ENCODE data around the gene ST6GAL1. TPM values are rescaled to one million over a fixed set of nuclear protein-coding genes. Genes with fewer than 3 reads are reported as not detected.

Gene ST6GAL1
- total RNA-seq, 1 donor from 2014 or later, result 72.7 TPM

GRCh38 chr3:186960347-186960746 lies 30.0 kb downstream of the ST6GAL1 start:
- H3K9me3 ChIP-seq, result no peaks in the 10 kb centered on the region
- no peak overlapping the region for H3K27ac ChIP-seq
- H3K27me3 ChIP-seq (ENCODE audit: low read depth), result no peaks in the 10 kb centered on the region
- H3K36me3 ChIP-seq, result peaks cover 14% of the 10 kb centered on the region
- intact Hi-C loops (cut with DNase I), result no loop called here
- H3K4me1 ChIP-seq, result peaks cover 15% of the 10 kb centered on the region
- DNase-seq (no peak), ATAC-seq (peak in 1 of 2 donors; percentile 35)
- H3K4me3 ChIP-seq, result no peak overlapping the region
- TF ChIP-seq, protein P1, sequence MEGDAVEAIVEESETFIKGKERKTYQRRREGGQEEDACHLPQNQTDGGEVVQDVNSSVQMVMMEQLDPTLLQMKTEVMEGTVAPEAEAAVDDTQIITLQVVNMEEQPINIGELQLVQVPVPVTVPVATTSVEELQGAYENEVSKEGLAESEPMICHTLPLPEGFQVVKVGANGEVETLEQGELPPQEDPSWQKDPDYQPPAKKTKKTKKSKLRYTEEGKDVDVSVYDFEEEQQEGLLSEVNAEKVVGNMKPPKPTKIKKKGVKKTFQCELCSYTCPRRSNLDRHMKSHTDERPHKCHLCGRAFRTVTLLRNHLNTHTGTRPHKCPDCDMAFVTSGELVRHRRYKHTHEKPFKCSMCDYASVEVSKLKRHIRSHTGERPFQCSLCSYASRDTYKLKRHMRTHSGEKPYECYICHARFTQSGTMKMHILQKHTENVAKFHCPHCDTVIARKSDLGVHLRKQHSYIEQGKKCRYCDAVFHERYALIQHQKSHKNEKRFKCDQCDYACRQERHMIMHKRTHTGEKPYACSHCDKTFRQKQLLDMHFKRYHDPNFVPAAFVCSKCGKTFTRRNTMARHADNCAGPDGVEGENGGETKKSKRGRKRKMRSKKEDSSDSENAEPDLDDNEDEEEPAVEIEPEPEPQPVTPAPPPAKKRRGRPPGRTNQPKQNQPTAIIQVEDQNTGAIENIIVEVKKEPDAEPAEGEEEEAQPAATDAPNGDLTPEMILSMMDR (IDR thresholded peaks at IDR 0.05), result no peak

- no peak for DNase-seq
- TF ChIP-seq, protein P1 (IDR thresholded peaks at IDR 0.05), result no peak
- H3K4me1 ChIP-seq, result no peaks in the 10 kb centered on the region
- H3K4me3 ChIP-seq, result no peak overlapping the region
- H3K9me3 ChIP-seq, result no peaks in the 10 kb centered on the region
- intact Hi-C loops (cut with DNase I), result no loop called here
- no peaks in the 10 kb centered on the region for H3K27me3 ChIP-seq (ENCODE audit: low read depth)
- ATAC-seq, result no peak
- H3K27ac ChIP-seq, result no peak overlapping the region
- peaks cover 29% of the 10 kb centered on the region for H3K36me3 ChIP-seq
These were observed 32.1 kb downstream of the ST6GAL1 start for GRCh38 chr3:186962445-186962844.

GRCh38 chr3:186963636-186964035 lies 33.3 kb downstream of the ST6GAL1 start:
- peaks cover 29% of the 10 kb centered on the region for H3K36me3 ChIP-seq
- no peaks in the 10 kb centered on the region for H3K4me1 ChIP-seq
- H3K4me3 ChIP-seq, result no peak overlapping the region
- no peaks in the 10 kb centered on the region for H3K9me3 ChIP-seq
- DNase-seq (no peak), ATAC-seq (no peak)
- TF ChIP-seq, protein P1 (IDR thresholded peaks at IDR 0.05), result no peak
- intact Hi-C loops (cut with DNase I), result no loop called here
- H3K27me3 ChIP-seq (ENCODE audit: low read depth), result no peaks in the 10 kb centered on the region
- no peak overlapping the region for H3K27ac ChIP-seq

DNA sequence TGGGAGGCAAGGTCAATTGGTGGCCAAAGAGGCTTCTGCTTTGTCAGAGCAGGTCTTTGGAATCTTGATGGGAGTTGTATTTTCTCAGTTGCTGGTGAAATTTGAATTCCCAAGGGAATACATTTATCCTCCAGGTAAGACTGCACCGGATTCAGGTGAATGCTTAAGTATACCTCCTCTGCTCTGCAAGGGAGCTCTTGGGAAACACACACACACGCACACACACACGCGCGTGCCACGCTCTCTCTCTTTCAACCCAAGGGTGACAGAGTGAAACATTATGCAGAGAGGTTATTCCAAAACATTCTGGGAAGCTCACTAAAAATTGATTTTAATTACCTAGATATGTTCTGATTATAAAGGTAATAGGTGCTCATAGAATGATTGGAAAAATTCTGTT lies 33.7 kb downstream of the ST6GAL1 start:
- Histone ChIP-seq H3K27ac (no peak overlapping the region), H3K4me1 (no peaks in the 10 kb centered on the region), H3K4me3 (no peak overlapping the region), H3K9me3 (no peaks in the 10 kb centered on the region), H3K27me3 (ENCODE audit: low read depth) (no peaks in the 10 kb centered on the region), H3K36me3 (peaks cover 29% of the 10 kb centered on the region)
- ATAC-seq (no peak), DNase-seq (no peak)
- intact Hi-C loops (cut with DNase I), result no loop called here
- TF ChIP-seq, protein P1 (IDR thresholded peaks at IDR 0.05), result no peak

- intact Hi-C loops (cut with DNase I), result no loop called here
- no peaks in the 10 kb centered on the region for H3K27me3 ChIP-seq (ENCODE audit: low read depth)
- no peaks in the 10 kb centered on the region for H3K4me1 ChIP-seq
- no peak overlapping the region for H3K4me3 ChIP-seq
- H3K36me3 ChIP-seq, result peaks cover 29% of the 10 kb centered on the region
- no peak for DNase-seq
- ATAC-seq, result no peak
- TF ChIP-seq, protein P1 (IDR thresholded peaks at IDR 0.05), result no peak
- no peaks in the 10 kb centered on the region for H3K9me3 ChIP-seq
- H3K27ac ChIP-seq, result no peak overlapping the region
These were observed 34.3 kb downstream of the ST6GAL1 start for GRCh38 chr3:186964616-186965015.
